Measurements from ENCODE around the gene ANXA7.

DNA sequence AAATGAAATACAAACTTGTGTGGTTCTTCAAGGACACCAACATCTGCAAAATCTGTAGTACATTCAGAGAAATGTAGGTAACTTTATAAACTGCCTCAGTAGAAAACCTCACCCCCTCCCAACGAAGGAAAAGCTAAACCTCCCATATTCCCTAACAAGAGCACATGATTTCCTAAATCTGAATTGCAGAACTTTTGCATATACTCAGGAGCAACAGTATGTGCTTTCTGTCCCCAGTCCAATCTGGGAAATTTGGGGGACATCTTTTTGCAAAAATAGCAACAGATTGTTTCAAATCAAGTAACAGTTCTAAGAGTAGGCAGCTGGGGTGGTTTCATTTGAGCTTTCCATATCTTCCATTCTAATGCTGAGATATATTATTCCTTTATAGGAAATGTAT lies 35.3 kb upstream of the ANXA7 start:
- TF ChIP-seq, protein P1, sequence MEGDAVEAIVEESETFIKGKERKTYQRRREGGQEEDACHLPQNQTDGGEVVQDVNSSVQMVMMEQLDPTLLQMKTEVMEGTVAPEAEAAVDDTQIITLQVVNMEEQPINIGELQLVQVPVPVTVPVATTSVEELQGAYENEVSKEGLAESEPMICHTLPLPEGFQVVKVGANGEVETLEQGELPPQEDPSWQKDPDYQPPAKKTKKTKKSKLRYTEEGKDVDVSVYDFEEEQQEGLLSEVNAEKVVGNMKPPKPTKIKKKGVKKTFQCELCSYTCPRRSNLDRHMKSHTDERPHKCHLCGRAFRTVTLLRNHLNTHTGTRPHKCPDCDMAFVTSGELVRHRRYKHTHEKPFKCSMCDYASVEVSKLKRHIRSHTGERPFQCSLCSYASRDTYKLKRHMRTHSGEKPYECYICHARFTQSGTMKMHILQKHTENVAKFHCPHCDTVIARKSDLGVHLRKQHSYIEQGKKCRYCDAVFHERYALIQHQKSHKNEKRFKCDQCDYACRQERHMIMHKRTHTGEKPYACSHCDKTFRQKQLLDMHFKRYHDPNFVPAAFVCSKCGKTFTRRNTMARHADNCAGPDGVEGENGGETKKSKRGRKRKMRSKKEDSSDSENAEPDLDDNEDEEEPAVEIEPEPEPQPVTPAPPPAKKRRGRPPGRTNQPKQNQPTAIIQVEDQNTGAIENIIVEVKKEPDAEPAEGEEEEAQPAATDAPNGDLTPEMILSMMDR (conservative IDR thresholded peaks at IDR 0.05) = no peak
- no peak for TF ChIP-seq ZFX (IDR thresholded peaks at IDR 0.05)

Data from C4-2B (cell line).